Measurements from ENCODE around the gene SERGEF.

SERGEF gene

GRCh38 chr11:17950644-17951043 is 62.2 kb downstream of the SERGEF start:
- no peak for DNase-seq

- DNase-seq = no peak
Measured at GRCh38 chr11:17948296-17948695, 64.6 kb downstream of the SERGEF start.

GRCh38 chr11:17939542-17939941 is 73.3 kb downstream of the SERGEF start:
- DNase-seq = no peak

- no peak for DNase-seq
Measured at GRCh38 chr11:17936790-17937189, 76.1 kb downstream of the SERGEF start.

GRCh38 chr11:17934194-17934593 is 78.7 kb downstream of the SERGEF start:
- no peak for DNase-seq

- DNase-seq = no peak
Measured at GRCh38 chr11:17933708-17934107, 79.1 kb downstream of the SERGEF start.

GRCh38 chr11:17932472-17932871 is 80.4 kb downstream of the SERGEF start:
- DNase-seq = no peak

GRCh38 chr11:17931595-17931994 is 81.3 kb downstream of the SERGEF start:
- DNase-seq = no peak

- no peak for DNase-seq
Measured at GRCh38 chr11:17930544-17931125, 82.2 kb downstream of the SERGEF start.

GRCh38 chr11:17929171-17929570 is 83.7 kb downstream of the SERGEF start:
- DNase-seq = no peak

- DNase-seq = no peak
Measured at GRCh38 chr11:17927681-17928343, 85.0 kb downstream of the SERGEF start.

- no peak for DNase-seq
Measured at GRCh38 chr11:17927041-17927440, 85.8 kb downstream of the SERGEF start.

GRCh38 chr11:17924713-17925112 is 88.1 kb downstream of the SERGEF start:
- DNase-seq = no peak

GRCh38 chr11:17923217-17923616 is 89.6 kb downstream of the SERGEF start:
- no peak for DNase-seq

GRCh38 chr11:17922416-17922788 is 90.4 kb downstream of the SERGEF start:
- DNase-seq = no peak

GRCh38 chr11:17921659-17922415 is 91.0 kb downstream of the SERGEF start:
- DNase-seq = no peak

- no peak for DNase-seq
Measured at GRCh38 chr11:17918049-17918605, 94.7 kb downstream of the SERGEF start.

GRCh38 chr11:17917556-17917955 is 95.3 kb downstream of the SERGEF start:
- DNase-seq = no peak

- DNase-seq = no peak
Measured at GRCh38 chr11:17915500-17916143, 97.2 kb downstream of the SERGEF start.

GRCh38 chr11:17914957-17915356 is 97.9 kb downstream of the SERGEF start:
- DNase-seq = no peak

- DNase-seq = no peak
Measured at GRCh38 chr11:17907046-17907445, 105.8 kb downstream of the SERGEF start.

- DNase-seq = no peak
Measured at GRCh38 chr11:17906436-17906835, 106.4 kb downstream of the SERGEF start.

GRCh38 chr11:17905477-17905876 is 107.4 kb downstream of the SERGEF start:
- DNase-seq = no peak
